Measurements from ENCODE around the gene ARPC1B. TPM values are rescaled to one million over a fixed set of nuclear protein-coding genes. Genes with fewer than 3 reads are reported as not detected.
A peak's percentile ranks its signal among the peaks of the same experiment; 100 is the strongest.

The ARPC1B gene
- total and polyA plus RNA-seq, 2 of the 4 experiments (the other 2 are of a cell fraction), result 351 to 488 TPM

DNA sequence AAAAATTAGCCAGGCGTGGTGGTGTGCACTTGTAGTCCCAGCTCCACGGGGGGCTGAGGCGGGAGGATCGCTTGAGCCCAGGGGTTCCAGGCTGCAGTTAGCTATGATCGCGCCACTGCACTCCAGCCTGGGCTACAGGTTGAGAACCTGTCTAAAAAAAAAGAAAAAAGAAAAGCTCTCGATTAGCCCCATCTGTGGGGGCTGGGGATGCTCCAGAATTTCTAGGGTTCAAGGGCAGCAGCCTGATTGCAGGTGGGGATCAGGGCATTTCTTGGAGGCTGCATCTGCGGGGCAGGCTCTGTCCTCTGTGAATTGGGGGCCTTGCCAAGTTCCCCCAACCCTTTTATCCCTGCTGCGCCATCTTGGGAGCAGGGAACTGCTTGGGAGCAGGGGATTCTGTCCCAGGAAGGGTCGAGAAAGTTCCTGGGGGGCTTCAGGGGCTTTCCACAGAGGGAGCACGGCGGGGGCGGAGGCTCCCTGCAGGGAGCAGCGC lies 49.5 kb upstream of the ARPC1B start:
- DNase-seq, result no peak

More for the DNA sequence above, 49.5 kb upstream of the ARPC1B start:
- BruUV-seq (replicated peaks), result no TSS peak
- H3K79me1 ChIP-seq (ENCODE audit: low read depth in 1 of 2, low read length in 2 of 2), result peaks cover 9 to 30% of the 10 kb centered on the region in 2 experiments; a peak in 3 of 4 replicates
- peak overlapping the region; percentile 73 for H2BK5ac ChIP-seq (ENCODE audit: low read depth, low read length, poor library complexity, severe bottlenecking)
- H3K4me3 ChIP-seq (ENCODE audit: insufficient read depth, low read depth, low read length), result peak overlapping the region; percentile 82
- H3K27me3 ChIP-seq (ENCODE audit: control insufficient read depth, insufficient read depth, low read length), result no peaks in the 10 kb centered on the region
- ATAC-seq (ENCODE audit: low read depth), result no peak; the same call in 1 of the 2 replicates
- no peaks in the 10 kb centered on the region for H3K36me3 ChIP-seq (ENCODE audit: control insufficient read depth, insufficient read depth, low read length)
- H3K56ac ChIP-seq (ENCODE audit: extremely low read depth, insufficient read depth, low read length), result peak overlapping the region; percentile 75
- H2AK9ac ChIP-seq (replicated peaks; ENCODE audit: low read depth, low read length, poor library complexity), result peak overlapping the region; percentile 96
- H3K14ac ChIP-seq (replicated peaks; ENCODE audit: low read depth, low read length), result peak overlapping the region; percentile 100
- 0 out of 2 replicates have a peak, but pooled peaks cover 2% of the 10 kb centered on the region for H3K4me1 ChIP-seq (ENCODE audit: control insufficient read depth, insufficient read depth, low read length)
- peak overlapping the region; percentile 92 for H4K5ac ChIP-seq (ENCODE audit: low read depth, low read length)
- no peak overlapping the region for H2BK15ac ChIP-seq (ENCODE audit: low read depth, low read length)
- peak overlapping the region; percentile 100 for H3K4ac ChIP-seq (ENCODE audit: low read depth, low read length)
- H3K9me1 ChIP-seq (ENCODE audit: insufficient read depth, low read length), result 0 out of 2 replicates have a peak, but pooled peaks cover 3% of the 10 kb centered on the region
- H3K4me2 ChIP-seq (ENCODE audit: low read depth, low read length), result peak overlapping the region; percentile 77
- peak overlapping the region; percentile 95 for H4K91ac ChIP-seq (ENCODE audit: insufficient read depth, low read depth, low read length)
- peak overlapping the region; percentile 88 for H3K9ac ChIP-seq (ENCODE audit: low read depth, low read length)
- peak overlapping the region; percentile 100 for H3K23ac ChIP-seq (ENCODE audit: low read depth, low read length)
- WGBS, 2 experiments (ENCODE audit: extremely low coverage in 2 of 2, insufficient read length in 1 of 2), result no CpG with 5 or more reads among the region's 14 CpGs
- H2BK120ac ChIP-seq (ENCODE audit: low read depth, low read length), result no peak overlapping the region
- ChIA-PET POLR2A (ENCODE audit: unreplicated experiment) (interaction anchor here (0.6 to 0.9 kb wide), 2 partner anchors 20 to 183 kb away, joined by 3 to 6 read pairs; no protein-coding TSS in a partner anchor), CTCF (interaction anchor here (0.6 to 1.0 kb wide), 2 partner anchors 11 to 37 kb away, joined by 4 to 7 read pairs; no protein-coding TSS in a partner anchor)
- H4K20me1 ChIP-seq (ENCODE audit: insufficient read depth, low read length), result peaks cover 15% of the 10 kb centered on the region; the same call in 1 of the 2 replicates
- H3K9me3 ChIP-seq (ENCODE audit: control insufficient read depth, insufficient read depth, low read length), result no peaks in the 10 kb centered on the region
- H3K18ac ChIP-seq (ENCODE audit: low read depth, low read length), result no peak overlapping the region; the same call in 1 of the 2 replicates
- H2BK20ac ChIP-seq (ENCODE audit: low read depth, low read length), result no peak overlapping the region
- H4K8ac ChIP-seq (ENCODE audit: low read depth in 2 of 2, low read length in 2 of 2), result peak overlapping the region; percentile 84 to 100
- peak overlapping the region; percentile 97 for H2AFZ ChIP-seq (replicated peaks; ENCODE audit: low read length, poor library complexity)
- TF ChIP-seq SMC3 (IDR thresholded peaks at IDR 0.05; ENCODE audit: low read depth, low read length) (no peak), BHLHE40 (IDR thresholded peaks at IDR 0.05; ENCODE audit: low read depth, low read length) (no peak), CHD1 (IDR thresholded peaks at IDR 0.05; ENCODE audit: low read depth, low read length) (no peak), MXI1 (IDR thresholded peaks at IDR 0.05; ENCODE audit: borderline replicate concordance, low read depth, low read length) (no peak), RFX5 (IDR thresholded peaks at IDR 0.05; ENCODE audit: low read depth, low read length) (no peak), RAD21 (IDR thresholded peaks at IDR 0.05; ENCODE audit: low read length) (no peak), USF2 (IDR thresholded peaks at IDR 0.05; ENCODE audit: low read depth, low read length) (no peak), POLR2A (IDR thresholded peaks at IDR 0.05; ENCODE audit: low read depth, low read length) (no peak), MAZ (IDR thresholded peaks at IDR 0.05; ENCODE audit: borderline replicate concordance, low read depth, low read length) (no peak), FOS (IDR thresholded peaks at IDR 0.05; ENCODE audit: low read depth, low read length) (no peak), ELK1 (IDR thresholded peaks at IDR 0.05; ENCODE audit: borderline replicate concordance, low read depth, low read length) (no peak)
- TF ChIP-seq, protein P1, sequence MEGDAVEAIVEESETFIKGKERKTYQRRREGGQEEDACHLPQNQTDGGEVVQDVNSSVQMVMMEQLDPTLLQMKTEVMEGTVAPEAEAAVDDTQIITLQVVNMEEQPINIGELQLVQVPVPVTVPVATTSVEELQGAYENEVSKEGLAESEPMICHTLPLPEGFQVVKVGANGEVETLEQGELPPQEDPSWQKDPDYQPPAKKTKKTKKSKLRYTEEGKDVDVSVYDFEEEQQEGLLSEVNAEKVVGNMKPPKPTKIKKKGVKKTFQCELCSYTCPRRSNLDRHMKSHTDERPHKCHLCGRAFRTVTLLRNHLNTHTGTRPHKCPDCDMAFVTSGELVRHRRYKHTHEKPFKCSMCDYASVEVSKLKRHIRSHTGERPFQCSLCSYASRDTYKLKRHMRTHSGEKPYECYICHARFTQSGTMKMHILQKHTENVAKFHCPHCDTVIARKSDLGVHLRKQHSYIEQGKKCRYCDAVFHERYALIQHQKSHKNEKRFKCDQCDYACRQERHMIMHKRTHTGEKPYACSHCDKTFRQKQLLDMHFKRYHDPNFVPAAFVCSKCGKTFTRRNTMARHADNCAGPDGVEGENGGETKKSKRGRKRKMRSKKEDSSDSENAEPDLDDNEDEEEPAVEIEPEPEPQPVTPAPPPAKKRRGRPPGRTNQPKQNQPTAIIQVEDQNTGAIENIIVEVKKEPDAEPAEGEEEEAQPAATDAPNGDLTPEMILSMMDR (conservative IDR thresholded peaks at IDR 0.05; ENCODE audit: low read depth, low read length), result no peak
- in situ Hi-C loops (cut with MboI; ENCODE audit: low sequenced_read_pairs) (no loop called here), intact Hi-C loops (cut with micrococcal nuclease) (loop anchor here (5.0 kb wide), 2 partner anchors 183 to 283 kb away; partner anchors contain the start of gene SMURF1), dilution Hi-C loops (cut with HindIII; ENCODE audit: low sequenced_read_pairs, unreplicated experiment) (no loop called here)
- peak overlapping the region; percentile 82 for H2AK5ac ChIP-seq (ENCODE audit: low read depth, low read length)
- peak overlapping the region; percentile 78 for H3K27ac ChIP-seq (ENCODE audit: insufficient read depth, low read length)
